SU-DHL-6 (cell line): ENCODE data around the gene IL10RA.
A peak's percentile ranks its signal among the peaks of the same experiment; 100 is the strongest.

Experiments used
- H2AFZ ChIP-seq: fragments of 200-600 bp; sonication (generic); 2 replicates; pipeline ENCODE4 v1.6.1; 2014; ENCODE audit warnings: low read depth, mild to moderate bottlenecking, moderate library complexity, mixed read lengths, antibody characterized with exemption, low read length; ENCODE audit not compliant: severe bottlenecking
- H3F3A ChIP-seq: fragments of 200-600 bp; shearing (Covaris generic); 2 replicates; pipeline ENCODE4 v1.6.0; 2016; ENCODE audit warnings: antibody characterized with exemption, mild to moderate bottlenecking; ENCODE audit not compliant: insufficient read depth
- H3K27ac ChIP-seq: fragments of 200-600 bp; sonication (generic); 2 replicates; pipeline ENCODE4 v1.5.1; 2016; ENCODE audit warnings: low read depth, mild to moderate bottlenecking, low read length, moderate library complexity, mixed read lengths
- H3K27me3 ChIP-seq: fragments of 200-600 bp; sonication (generic), shearing (Covaris generic); 2 replicates; pipeline ENCODE4 v1.6.0; 2014; ENCODE audit warnings: mild to moderate bottlenecking, low read length
- H3K36me3 ChIP-seq: fragments of 200-600 bp; sonication (generic); 2 replicates; pipeline ENCODE4 v1.6.1; 2014; ENCODE audit warnings: mild to moderate bottlenecking, low read length, mixed read lengths
- H3K4me2 ChIP-seq: fragments of 300-600, 200-600 bp; shearing (Covaris generic), sonication (generic); 2 replicates; pipeline ENCODE4 v1.6.0; 2014; ENCODE audit warnings: low read length, low read depth, mild to moderate bottlenecking; ENCODE audit not compliant: poor library complexity, severe bottlenecking
- H3K4me3 ChIP-seq: fragments of 200-600 bp; sonication (generic); 2 replicates; pipeline ENCODE4 v1.5.1; 2014; ENCODE audit warnings: antibody characterized with exemption, low read length, mild to moderate bottlenecking, mixed read lengths; ENCODE audit not compliant: insufficient read depth, poor library complexity, severe bottlenecking
- H3K79me2 ChIP-seq: fragments of 200-600 bp; sonication (generic); 2 replicates; pipeline ENCODE4 v1.6.1; 2014; ENCODE audit warnings: mild to moderate bottlenecking, low read length, moderate library complexity; ENCODE audit not compliant: insufficient read depth
- H3K9ac ChIP-seq: fragments of 200-600 bp; sonication (generic); 2 replicates; pipeline ENCODE4 v1.7.0; 2014; ENCODE audit warnings: mild to moderate bottlenecking, low read length
- H3K9me2 ChIP-seq: fragments of 200-600 bp; sonication (generic); replicated peaks from 2 replicates; pipeline ENCODE4 v1.6.1; 2014; ENCODE audit warnings: low read length; ENCODE audit not compliant: insufficient read depth
- H3K9me3 ChIP-seq: fragments of 200-600 bp; sonication (generic); 2 replicates; pipeline ENCODE4 v1.6.1; 2014; ENCODE audit warnings: low read length, mixed read lengths; ENCODE audit not compliant: insufficient read depth
- H4K20me1 ChIP-seq: fragments of 200-600 bp; sonication (generic); 2 replicates; pipeline ENCODE4 v1.6.1; 2014; ENCODE audit warnings: low read depth, mild to moderate bottlenecking, antibody characterized with exemption, low read length, moderate library complexity, mixed read lengths
- CTCF ChIP-seq: fragments of 200-600 bp; sonication (generic); IDR thresholded peaks from one replicate; pipeline ENCODE4 v1.5.1; 2017; ENCODE audit warnings: antibody characterized with exemption, mild to moderate bottlenecking, low read length, moderate library complexity; ENCODE audit not compliant: insufficient read depth, poor library complexity, severe bottlenecking
- EZH2phosphoT487 ChIP-seq: fragments of 200-600 bp; sonication (generic), shearing (Covaris generic); conservative IDR thresholded peaks from 2 replicates; pipeline ENCODE4 v1.6.1; 2018; ENCODE audit warnings: mild to moderate bottlenecking, antibody characterized with exemption, low read length, moderate library complexity, mixed read lengths

IL10RA gene

GRCh38 chr11:117993988-117994745 lies 8.0 kb downstream of the IL10RA start:
- peaks cover 8% of the 10 kb centered on the region; the same call in 1 of the 2 replicates for H3F3A ChIP-seq
- no peaks in the 10 kb centered on the region for H3K9me2 ChIP-seq
- H3K27ac ChIP-seq = 0 out of 2 replicates have a peak overlapping the region, but pooled peaks have one; percentile 66
- peaks cover 48% of the 10 kb centered on the region for H3K36me3 ChIP-seq
- H2AFZ ChIP-seq = no peak overlapping the region
- TF ChIP-seq EZH2phosphoT487 = no peak
- no peak for TF ChIP-seq CTCF
- no peaks in the 10 kb centered on the region for H3K9me3 ChIP-seq
- H3K79me2 ChIP-seq = peaks cover 20% of the 10 kb centered on the region; the same call in 1 of the 2 replicates
- H3K4me3 ChIP-seq = no peak overlapping the region
- H3K27me3 ChIP-seq = no peaks in the 10 kb centered on the region
- no peak overlapping the region for H3K9ac ChIP-seq
- H4K20me1 ChIP-seq = no peaks in the 10 kb centered on the region
- H3K4me2 ChIP-seq = no peak overlapping the region

- Histone ChIP-seq H3K36me3 (peaks cover 40% of the 10 kb centered on the region), H3K79me2 (0 out of 2 replicates have a peak, but pooled peaks cover 9% of the 10 kb centered on the region)
These were observed 9.3 kb downstream of the IL10RA start for GRCh38 chr11:117995472-117995871.

GRCh38 chr11:117996058-117996457 lies 9.9 kb downstream of the IL10RA start:
- Histone ChIP-seq H4K20me1 (no peaks in the 10 kb centered on the region), H3K27ac (no peak overlapping the region), H2AFZ (no peak overlapping the region), H3F3A (peaks cover 7% of the 10 kb centered on the region; the same call in 1 of the 2 replicates), H3K9me3 (no peaks in the 10 kb centered on the region), H3K9me2 (no peaks in the 10 kb centered on the region), H3K9ac (no peak overlapping the region), H3K4me2 (no peak overlapping the region), H3K4me3 (no peak overlapping the region), H3K27me3 (no peaks in the 10 kb centered on the region), H3K36me3 (peaks cover 37% of the 10 kb centered on the region; the same call in 1 of the 2 replicates), H3K79me2 (0 out of 2 replicates have a peak, but pooled peaks cover 9% of the 10 kb centered on the region)
- TF ChIP-seq CTCF (no peak), EZH2phosphoT487 (no peak)

More at GRCh38 chr11:117995472-117995871, 9.3 kb downstream of the IL10RA start:
- Histone ChIP-seq H3K27ac (no peak overlapping the region), H3K9me3 (no peaks in the 10 kb centered on the region), H3K4me2 (no peak overlapping the region), H3K4me3 (no peak overlapping the region), H2AFZ (no peak overlapping the region), H4K20me1 (no peaks in the 10 kb centered on the region), H3K27me3 (no peaks in the 10 kb centered on the region), H3K9me2 (no peaks in the 10 kb centered on the region), H3K9ac (no peak overlapping the region), H3F3A (peaks cover 8% of the 10 kb centered on the region; the same call in 1 of the 2 replicates)
- no peak for TF ChIP-seq EZH2phosphoT487
- TF ChIP-seq CTCF = no peak
